ENCODE results near the gene SPTBN1.

DNA sequence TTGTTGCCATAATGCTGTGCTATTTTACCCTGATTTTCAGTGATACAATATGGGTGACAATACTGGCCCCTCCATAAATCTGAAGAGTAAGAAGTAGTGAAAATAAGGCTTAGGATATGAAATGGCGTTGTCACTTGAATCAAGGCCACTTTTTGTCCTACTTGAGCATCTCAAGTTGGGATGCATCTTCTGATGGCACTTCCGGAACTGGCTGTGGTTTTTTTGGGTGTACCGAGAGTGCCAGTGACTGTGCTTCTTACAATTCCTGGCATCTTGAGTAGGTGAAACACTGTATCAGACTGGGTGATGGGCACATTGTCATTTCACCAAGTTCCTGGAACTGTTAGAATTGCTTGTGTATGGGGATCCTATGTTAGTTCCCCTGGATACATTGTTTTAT lies 214.9 kb downstream of the SPTBN1 start:
- TF ChIP-seq, protein P1, sequence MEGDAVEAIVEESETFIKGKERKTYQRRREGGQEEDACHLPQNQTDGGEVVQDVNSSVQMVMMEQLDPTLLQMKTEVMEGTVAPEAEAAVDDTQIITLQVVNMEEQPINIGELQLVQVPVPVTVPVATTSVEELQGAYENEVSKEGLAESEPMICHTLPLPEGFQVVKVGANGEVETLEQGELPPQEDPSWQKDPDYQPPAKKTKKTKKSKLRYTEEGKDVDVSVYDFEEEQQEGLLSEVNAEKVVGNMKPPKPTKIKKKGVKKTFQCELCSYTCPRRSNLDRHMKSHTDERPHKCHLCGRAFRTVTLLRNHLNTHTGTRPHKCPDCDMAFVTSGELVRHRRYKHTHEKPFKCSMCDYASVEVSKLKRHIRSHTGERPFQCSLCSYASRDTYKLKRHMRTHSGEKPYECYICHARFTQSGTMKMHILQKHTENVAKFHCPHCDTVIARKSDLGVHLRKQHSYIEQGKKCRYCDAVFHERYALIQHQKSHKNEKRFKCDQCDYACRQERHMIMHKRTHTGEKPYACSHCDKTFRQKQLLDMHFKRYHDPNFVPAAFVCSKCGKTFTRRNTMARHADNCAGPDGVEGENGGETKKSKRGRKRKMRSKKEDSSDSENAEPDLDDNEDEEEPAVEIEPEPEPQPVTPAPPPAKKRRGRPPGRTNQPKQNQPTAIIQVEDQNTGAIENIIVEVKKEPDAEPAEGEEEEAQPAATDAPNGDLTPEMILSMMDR (IDR thresholded peaks at IDR 0.05), result no peak
- no peak for TF ChIP-seq FOXJ3 (CRISPR knock-in tag; IDR thresholded peaks at IDR 0.05; ENCODE audit: borderline replicate concordance)

All from WTC11 (cell line).